ENCODE measurements around the gene CIROP. TPM values are rescaled to one million over a fixed set of nuclear protein-coding genes. Genes with fewer than 3 reads are reported as not detected.

CIROP gene
- total RNA-seq, 1 experiment from 2014 or later, result not detected

DNA sequence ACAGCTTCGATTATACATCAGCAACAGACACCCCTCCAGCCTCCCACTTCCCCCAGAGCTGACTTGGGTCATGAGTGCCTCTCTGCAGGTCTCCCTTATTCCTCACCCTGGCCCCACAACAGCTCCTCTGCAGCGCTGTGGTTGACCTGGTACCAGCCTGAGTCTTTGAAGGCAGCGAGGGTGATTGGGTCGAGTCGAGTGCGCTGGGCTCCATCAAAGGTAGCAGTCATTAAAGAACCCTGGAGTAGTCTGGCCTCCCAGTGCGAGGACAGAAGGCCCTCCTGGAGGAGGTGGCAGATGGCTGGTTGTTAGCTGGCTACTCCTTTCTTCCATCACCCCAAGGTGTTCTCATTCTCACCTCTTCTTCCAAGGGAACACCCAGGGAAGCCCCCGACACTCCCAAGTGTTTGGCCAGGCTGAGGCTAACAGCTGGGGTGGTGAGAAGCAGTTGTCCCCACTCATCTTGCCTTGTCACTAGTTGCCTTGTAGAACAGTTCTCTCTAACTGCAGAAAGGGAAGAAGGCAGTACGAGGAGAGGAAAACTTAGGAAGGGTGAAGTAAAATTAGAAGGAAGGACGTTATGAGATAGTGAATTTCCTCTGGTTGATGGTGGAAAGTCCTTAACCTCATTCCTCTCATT is 2.7 kb downstream of the CIROP start:
- Mint-ChIP-seq H3K4me3 (no peak overlapping the region), H3K27ac (no peak overlapping the region), H3K36me3 (ENCODE audit: insufficient read depth in 1 of 3, low read depth in 3 of 3) (peaks cover 10 to 21% (median 19%) of the 10 kb centered on the region in 3 experiments), H3K9me3 (no peaks in the 10 kb centered on the region), H3K27me3 (ENCODE audit: low read depth) (peaks cover 27% of the 10 kb centered on the region), H3K4me1 (peaks cover 51 to 60% of the 10 kb centered on the region in 2 experiments)
- DNase-seq, result no peak
- H2BK12ac ChIP-seq (ENCODE audit: insufficient read length, low read depth, low read length), result no peak overlapping the region
- no peak overlapping the region for H3K27ac ChIP-seq (ENCODE audit: insufficient read length, low read depth, low read length)
- no peak overlapping the region for H2BK5ac ChIP-seq (ENCODE audit: insufficient read length, low read length)
- TF ChIP-seq, protein P1, sequence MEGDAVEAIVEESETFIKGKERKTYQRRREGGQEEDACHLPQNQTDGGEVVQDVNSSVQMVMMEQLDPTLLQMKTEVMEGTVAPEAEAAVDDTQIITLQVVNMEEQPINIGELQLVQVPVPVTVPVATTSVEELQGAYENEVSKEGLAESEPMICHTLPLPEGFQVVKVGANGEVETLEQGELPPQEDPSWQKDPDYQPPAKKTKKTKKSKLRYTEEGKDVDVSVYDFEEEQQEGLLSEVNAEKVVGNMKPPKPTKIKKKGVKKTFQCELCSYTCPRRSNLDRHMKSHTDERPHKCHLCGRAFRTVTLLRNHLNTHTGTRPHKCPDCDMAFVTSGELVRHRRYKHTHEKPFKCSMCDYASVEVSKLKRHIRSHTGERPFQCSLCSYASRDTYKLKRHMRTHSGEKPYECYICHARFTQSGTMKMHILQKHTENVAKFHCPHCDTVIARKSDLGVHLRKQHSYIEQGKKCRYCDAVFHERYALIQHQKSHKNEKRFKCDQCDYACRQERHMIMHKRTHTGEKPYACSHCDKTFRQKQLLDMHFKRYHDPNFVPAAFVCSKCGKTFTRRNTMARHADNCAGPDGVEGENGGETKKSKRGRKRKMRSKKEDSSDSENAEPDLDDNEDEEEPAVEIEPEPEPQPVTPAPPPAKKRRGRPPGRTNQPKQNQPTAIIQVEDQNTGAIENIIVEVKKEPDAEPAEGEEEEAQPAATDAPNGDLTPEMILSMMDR (conservative IDR thresholded peaks at IDR 0.05), result no peak
- H3K23ac ChIP-seq (ENCODE audit: insufficient read length, low read depth, low read length), result no peak overlapping the region
- H3K9ac ChIP-seq (ENCODE audit: extremely low read depth, insufficient read length, low read length), result no peak overlapping the region
- no peaks in the 10 kb centered on the region; the same call in 1 of the 2 replicates for H3K4me1 ChIP-seq (ENCODE audit: insufficient read depth, low read length)
- H3K27me3 ChIP-seq (ENCODE audit: insufficient read depth, low read length), result no peaks in the 10 kb centered on the region
- no peak overlapping the region for H4K5ac ChIP-seq (ENCODE audit: insufficient read length, low read depth, low read length)
- no peak overlapping the region for H3K56ac ChIP-seq (ENCODE audit: insufficient read length, low read depth, low read length)
- H2AK5ac ChIP-seq (ENCODE audit: insufficient read length, low read length), result no peak overlapping the region
- H3K14ac ChIP-seq (ENCODE audit: insufficient read depth, low read length), result no peak overlapping the region; the same call in 1 of the 2 replicates
- no peak overlapping the region for H4K8ac ChIP-seq (replicated peaks; ENCODE audit: insufficient read length, low read depth, low read length)
- no peak overlapping the region for H3K4me2 ChIP-seq (ENCODE audit: insufficient read depth, insufficient read length, low read length)
- H2AFZ ChIP-seq (ENCODE audit: low read length), result no peak overlapping the region
- H3K79me1 ChIP-seq (ENCODE audit: insufficient read depth, low read depth, low read length, poor library complexity, severe bottlenecking), result no peaks in the 10 kb centered on the region
- no peak overlapping the region for H2BK15ac ChIP-seq (ENCODE audit: low read depth, low read length)
- no CpG with 5 or more reads among the region's 10 CpGs for WGBS (ENCODE audit: extremely low coverage, insufficient read length, low lambda C conversion rate)
- no peak overlapping the region for H2BK120ac ChIP-seq (ENCODE audit: low read depth, low read length, poor library complexity, severe bottlenecking)
- no peak overlapping the region for H2BK20ac ChIP-seq (ENCODE audit: low read depth, low read length, poor library complexity, severe bottlenecking)
- H3T11ph ChIP-seq (ENCODE audit: low read length), result no peak overlapping the region
- H3K23me2 ChIP-seq (ENCODE audit: insufficient read length, low read depth, low read length, poor library complexity, severe bottlenecking), result no peaks in the 10 kb centered on the region
- no peaks in the 10 kb centered on the region for H4K20me1 ChIP-seq (ENCODE audit: control insufficient read depth, insufficient read depth, insufficient read length)
- no peak overlapping the region for H3K4ac ChIP-seq (ENCODE audit: low read depth, low read length)
- no peak overlapping the region for H3K18ac ChIP-seq (ENCODE audit: insufficient read length, low read depth, low read length)
- peaks cover 4% of the 10 kb centered on the region; the same call in 1 of the 2 replicates for H3K79me2 ChIP-seq (ENCODE audit: insufficient read depth, low read length)
- no peaks in the 10 kb centered on the region for H3K9me3 ChIP-seq (ENCODE audit: control insufficient read depth, low read depth, low read length)
- no peak overlapping the region for H4K91ac ChIP-seq (ENCODE audit: insufficient read length, low read depth, low read length)

Data from H9 (cell line).